Stimulated activated CD8-positive, alpha-beta memory T cell treated with anti-CD3 and anti-CD28 coated beads, Interleukin-7, amount 100 ng/mL, for 1 hour (primary cell): ENCODE measurements around the gene SUMO4.

Source experiments
- DNase-seq, 2 donors: peaks; one replicate each; pipeline ENCODE4 v3.0.0-alpha.2; 2020; ENCODE audit warnings: low read depth in 2 of 2

Gene SUMO4

GRCh38 chr6:149389509-149390297, 10.4 kb upstream of the SUMO4 start:
- DNase-seq: no peak

DNA sequence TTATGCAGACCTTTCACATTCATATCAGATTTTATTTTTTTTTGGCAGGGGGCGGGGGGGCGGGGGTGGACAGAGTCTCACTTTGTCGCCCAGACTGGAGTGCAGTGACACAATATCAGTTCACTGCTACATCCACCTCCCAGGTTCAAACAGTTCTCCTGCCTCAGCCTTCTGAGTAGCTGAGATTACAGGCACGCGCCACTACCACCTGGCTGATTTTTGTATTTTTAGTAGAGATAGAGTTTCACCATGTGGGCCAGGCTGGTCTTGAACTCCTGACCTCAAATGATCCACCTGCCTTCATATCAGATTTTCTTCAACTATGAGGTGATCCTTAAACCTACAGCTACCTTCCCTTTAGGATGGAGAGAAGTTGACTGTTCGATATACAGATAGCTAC, 8.0 kb upstream of the SUMO4 start:
- no peak for DNase-seq

DNA sequence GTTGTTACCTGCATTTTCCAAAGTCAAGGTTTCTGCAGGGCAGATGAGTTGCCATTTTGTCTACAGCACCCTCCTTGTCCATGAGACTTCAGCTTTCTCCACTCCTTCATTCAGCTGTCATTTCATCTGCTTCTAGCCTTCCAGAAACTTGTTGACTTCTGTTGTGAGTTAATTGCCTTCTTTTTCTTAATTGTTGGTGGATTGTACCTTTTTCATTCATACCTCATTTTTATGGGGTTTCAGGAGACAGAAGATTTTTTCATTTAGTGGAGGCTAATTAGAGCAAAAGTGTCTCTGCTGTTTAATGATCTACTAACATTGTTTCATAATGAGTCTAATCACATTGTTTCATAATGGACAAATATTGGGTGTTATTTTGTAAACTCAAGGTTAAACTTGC, 7.5 kb upstream of the SUMO4 start:
- DNase-seq: no peak

- DNase-seq: no peak
These were observed 6.9 kb upstream of the SUMO4 start for GRCh38 chr6:149393002-149393679.

DNA sequence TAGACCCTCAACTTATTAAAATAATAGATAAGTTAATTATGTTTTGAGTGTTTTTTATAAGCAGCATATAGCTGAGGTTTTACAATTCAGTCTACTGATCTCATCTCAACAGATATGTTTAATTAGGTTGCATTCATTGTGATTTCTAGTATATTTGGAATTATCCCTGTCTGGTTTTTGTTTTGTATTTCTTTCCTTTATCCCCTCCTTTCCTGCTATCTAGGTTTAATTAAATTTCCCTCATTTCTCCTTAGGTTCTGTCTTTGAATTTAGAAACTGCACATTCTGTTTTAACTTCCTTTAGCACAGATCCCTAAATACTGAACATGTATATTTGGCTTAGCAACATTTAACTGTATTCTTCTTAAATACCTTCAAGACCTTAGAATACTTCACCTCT, 4.9 kb upstream of the SUMO4 start:
- DNase-seq: no peak

- DNase-seq: no peak
These were observed 2.7 kb upstream of the SUMO4 start for GRCh38 chr6:149397384-149397783.

GRCh38 chr6:149403534-149403933, 3.5 kb downstream of the SUMO4 start:
- DNase-seq: no peak

GRCh38 chr6:149405823-149406765, 6.0 kb downstream of the SUMO4 start:
- DNase-seq: no peak

- DNase-seq: no peak
These were observed 9.6 kb downstream of the SUMO4 start for GRCh38 chr6:149409617-149410016.

DNA sequence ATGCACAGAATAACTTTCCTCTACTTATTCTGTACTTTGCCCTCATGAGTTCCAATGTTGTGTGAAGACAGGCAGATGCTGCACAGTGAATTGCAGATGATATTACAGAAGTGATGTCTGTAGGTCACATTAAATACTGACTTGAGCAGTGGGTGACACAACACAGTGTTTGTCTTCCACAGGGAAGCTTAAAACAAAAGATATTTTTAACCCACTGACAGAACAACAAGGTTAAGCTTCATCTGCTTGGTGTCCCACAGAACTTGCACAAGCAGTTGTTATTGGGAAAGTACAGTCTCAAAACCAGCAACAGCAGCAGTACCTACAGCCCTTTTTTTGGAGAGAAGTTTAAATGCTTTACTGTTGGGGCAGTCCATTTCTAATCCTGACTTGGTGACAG, 10.5 kb downstream of the SUMO4 start:
- no peak for DNase-seq

DNA sequence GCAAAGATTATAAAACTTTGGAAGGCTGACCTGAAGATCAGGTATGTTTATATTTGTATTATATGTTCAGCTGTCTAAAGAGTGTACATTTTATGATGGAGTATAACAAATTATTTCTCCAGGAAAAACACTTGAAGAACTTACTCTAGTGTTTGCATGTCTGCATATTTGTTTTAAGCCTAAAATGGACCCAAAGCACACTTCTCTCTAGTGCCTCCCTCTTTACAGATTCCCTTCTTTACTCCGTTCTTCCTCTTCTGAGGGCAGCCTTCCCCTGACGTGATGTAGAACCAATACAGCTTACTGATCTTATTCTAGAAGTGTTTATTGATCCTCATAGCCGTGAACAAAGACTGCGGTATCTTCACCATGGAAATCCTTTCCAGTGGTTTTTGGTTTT, 13.9 kb downstream of the SUMO4 start:
- no peak for DNase-seq

DNA sequence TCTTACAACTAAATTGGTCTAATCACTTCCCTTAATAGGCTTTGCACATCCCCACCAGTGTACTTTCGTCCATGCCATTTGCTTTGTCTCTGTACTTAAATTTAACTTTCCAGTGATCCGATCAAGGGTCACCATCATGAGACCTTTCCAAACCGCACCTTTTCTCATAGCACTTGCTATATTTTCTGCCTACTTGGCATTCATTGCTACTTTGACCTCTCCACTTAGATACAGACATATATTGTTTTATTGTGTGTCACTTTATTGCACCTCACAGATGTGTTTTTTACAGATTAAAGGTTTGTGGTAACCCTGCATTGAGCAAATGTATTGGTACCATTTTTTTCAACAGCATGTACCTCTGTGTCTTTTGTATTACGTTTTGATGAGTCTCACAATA, 14.8 kb downstream of the SUMO4 start:
- no peak for DNase-seq

GRCh38 chr6:149419696-149420404, 19.8 kb downstream of the SUMO4 start:
- no peak for DNase-seq

DNA sequence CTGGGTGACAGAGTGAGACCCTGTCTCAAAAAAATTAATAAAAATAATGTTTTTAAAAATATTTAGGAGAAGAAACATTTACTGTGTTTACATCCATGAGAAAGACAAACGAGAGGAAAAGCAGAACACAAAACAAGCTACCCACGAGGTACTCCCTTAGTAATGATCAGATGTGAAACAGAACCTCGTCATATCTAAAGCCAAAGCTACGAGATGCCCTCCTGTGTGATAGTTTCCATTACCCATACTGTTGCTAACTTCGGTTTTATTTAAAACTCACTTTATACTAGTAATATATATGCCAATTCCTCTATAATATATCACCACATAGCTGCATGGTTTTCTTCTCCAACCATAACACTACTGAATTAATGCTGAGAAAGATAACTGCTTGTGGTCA, 21.1 kb downstream of the SUMO4 start:
- no peak for DNase-seq

- no peak for DNase-seq
These were observed 22.5 kb downstream of the SUMO4 start for GRCh38 chr6:149422581-149422980.

GRCh38 chr6:149423964-149424440, 23.9 kb downstream of the SUMO4 start:
- no peak for DNase-seq

DNA sequence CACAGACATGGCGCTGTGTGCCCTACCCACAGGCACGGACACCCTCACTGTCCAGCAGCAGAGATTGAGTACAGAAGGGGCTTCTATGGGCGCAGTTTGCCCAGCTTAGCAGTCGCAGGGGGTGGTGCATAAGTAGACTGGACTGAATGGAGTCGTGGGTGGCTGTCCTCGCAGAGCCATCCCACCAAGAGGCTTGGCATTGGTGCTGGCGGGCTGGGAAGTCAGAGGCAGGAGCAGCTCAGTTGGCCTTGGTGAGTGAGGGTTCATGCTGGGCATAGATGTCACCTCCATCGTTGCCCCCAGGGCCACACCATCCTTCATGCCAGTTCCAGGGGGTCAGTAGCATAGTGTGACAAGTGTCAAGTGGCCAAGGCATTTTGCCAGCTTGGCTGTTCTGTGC, 25.2 kb downstream of the SUMO4 start:
- DNase-seq: no peak

DNA sequence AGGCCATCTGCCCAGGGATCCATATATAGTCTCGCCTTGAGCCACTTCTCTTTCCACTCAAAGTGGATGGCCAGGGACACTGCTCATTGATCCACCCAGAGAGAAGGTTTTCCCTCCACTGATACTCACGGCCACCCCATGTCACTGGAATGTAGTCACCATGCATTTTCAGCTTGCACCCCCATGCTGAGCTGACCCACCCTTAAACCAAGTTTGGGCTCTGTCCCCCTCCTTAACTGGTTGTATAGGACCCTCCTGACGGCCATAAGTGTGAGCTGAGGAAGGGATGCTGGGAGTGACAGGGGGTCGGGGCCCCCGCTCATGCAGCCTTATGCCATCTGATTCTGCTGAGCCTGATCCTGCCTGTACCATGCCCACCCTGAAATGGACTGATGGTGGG, 25.7 kb downstream of the SUMO4 start:
- DNase-seq: no peak

GRCh38 chr6:149428606-149429005, 28.5 kb downstream of the SUMO4 start:
- DNase-seq: no peak

DNA sequence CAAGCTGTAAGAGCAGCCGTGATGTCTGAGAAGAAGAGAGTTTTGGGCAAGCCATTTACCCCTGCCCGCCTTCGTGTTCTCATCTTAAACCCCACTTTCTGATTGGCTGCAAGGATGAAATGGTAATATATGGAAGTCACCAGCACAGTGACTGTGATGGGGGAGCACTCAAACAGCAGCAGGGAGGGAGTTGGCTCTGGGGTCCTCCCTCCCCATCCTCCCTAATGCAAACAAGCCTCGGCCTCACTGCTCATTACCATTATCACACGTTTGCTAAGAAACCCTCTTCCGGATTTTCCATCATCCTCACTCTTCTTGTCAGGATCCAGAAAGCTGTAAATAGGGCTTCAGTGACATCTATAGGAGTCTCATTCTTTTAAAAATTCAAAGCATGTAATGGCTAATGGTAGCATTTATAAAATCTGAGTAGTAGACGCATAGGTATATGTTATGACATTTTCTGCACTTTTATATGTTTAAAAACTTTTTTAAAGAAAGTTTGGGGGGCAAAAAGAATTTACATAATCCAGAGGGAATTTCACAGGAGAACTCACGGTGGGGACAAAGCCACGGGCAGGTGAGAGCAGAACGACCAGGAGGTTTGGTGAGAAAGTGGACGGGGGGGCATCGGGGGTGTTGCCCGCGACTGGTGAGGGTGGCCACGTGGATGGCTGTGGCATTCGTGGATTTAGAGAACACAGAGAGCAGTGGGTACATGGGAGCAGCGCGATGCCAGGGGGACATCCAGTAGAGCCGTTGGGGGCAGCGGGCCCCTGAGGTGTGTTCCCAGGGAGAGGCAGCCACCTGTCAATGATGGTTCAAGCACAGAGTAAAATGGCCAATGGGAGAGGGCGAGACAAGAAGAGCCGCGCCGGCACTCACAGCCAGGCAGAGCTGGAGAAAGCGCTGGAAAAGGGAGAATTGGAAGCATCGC, 29.6 kb downstream of the SUMO4 start:
- no peak for DNase-seq
